A673 (cell line): ENCODE data around the gene RRP1.

Experiments used
- CTCF ChIP-seq: fragments of 300-800, 200-600 bp; sonication (generic); conservative IDR thresholded peaks from 2 replicates; pipeline ENCODE4 v1.5.1; 2017; ENCODE audit warnings: low read depth, mild to moderate bottlenecking, antibody characterized with exemption, low read length, moderate library complexity, mixed read lengths
- EZH2 ChIP-seq: fragments of 200-600 bp; sonication (generic); IDR thresholded peaks from 2 replicates; pipeline ENCODE4 v1.6.1; 2017; ENCODE audit warnings: borderline replicate concordance, low read depth, mild to moderate bottlenecking, mixed read lengths, antibody characterized with exemption, low read length; ENCODE audit not compliant: poor library complexity, severe bottlenecking

GRCh38 chr21:43748622-43749021, 40.8 kb upstream of the RRP1 start:
- no peak for TF ChIP-seq CTCF
- TF ChIP-seq EZH2, result no peak
